ENCODE measurements around the gene PHTF2. TPM values are rescaled to one million over a fixed set of nuclear protein-coding genes. Genes with fewer than 3 reads are reported as not detected.
"Not testable (repeated sequence)": the region's sequence is repeated elsewhere in the genome, so short reads cannot be mapped to it uniquely, and the experiment has no call there.

PHTF2 gene
- total RNA-seq, 2 experiments from 2014 or later = 25.2 to 25.4 TPM

DNA sequence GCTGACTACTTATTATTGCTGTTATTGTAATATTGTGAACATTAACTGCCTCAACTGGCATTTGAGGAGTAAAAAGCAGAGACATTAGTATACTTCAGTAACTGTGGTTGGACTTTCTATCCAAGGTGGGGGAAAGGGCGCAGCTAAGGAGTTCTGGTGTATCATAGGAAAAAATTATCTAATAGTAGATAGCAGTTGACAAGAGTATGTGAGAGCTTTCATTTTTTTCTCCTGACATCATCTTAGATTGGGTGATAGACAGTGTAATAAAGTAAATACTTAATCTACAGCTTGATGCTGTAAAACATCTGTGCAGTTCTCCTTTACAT, 68.9 kb downstream of the PHTF2 start:
- Mint-ChIP-seq H3K27me3 (no peaks in the 10 kb centered on the region), H3K4me1 (ENCODE audit: low read depth) (no peaks in the 10 kb centered on the region), H3K9me3 (no peaks in the 10 kb centered on the region), H3K36me3 (ENCODE audit: low read depth) (peaks cover 12% of the 10 kb centered on the region), H3K4me3 (no peak overlapping the region), H3K27ac (no peak overlapping the region)
- no peak for TF ChIP-seq CTCF (IDR thresholded peaks at IDR 0.05)
- no peak for ATAC-seq
- ChIA-PET CTCF (interaction anchor here (1.0 to 1.1 kb wide), 2 partner anchors 23 to 68 kb away, joined by 3 read pairs; no protein-coding TSS in a partner anchor), POLR2A (no interaction called here)
- DNase-seq = no peak
- intact Hi-C loops (cut with micrococcal nuclease) = no loop called here

GRCh38 chr7:77872256-77872655, 73.7 kb downstream of the PHTF2 start:
- H3K4me1 Mint-ChIP-seq (ENCODE audit: low read depth); DNase-seq; H3K9me3 Mint-ChIP-seq; H3K27me3 Mint-ChIP-seq; ATAC-seq; intact Hi-C loops (cut with micrococcal nuclease); H3K27ac Mint-ChIP-seq; H3K4me3 Mint-ChIP-seq; POLR2A ChIA-PET; CTCF ChIA-PET: not testable (repeated sequence)
- H3K36me3 Mint-ChIP-seq (ENCODE audit: low read depth) = peaks cover 12% of the 10 kb centered on the region

- H3K27me3 Mint-ChIP-seq; H3K4me3 Mint-ChIP-seq; DNase-seq; H3K27ac Mint-ChIP-seq; intact Hi-C loops (cut with micrococcal nuclease); H3K4me1 Mint-ChIP-seq (ENCODE audit: low read depth); ATAC-seq; POLR2A ChIA-PET; CTCF ChIA-PET; H3K9me3 Mint-ChIP-seq: not testable (repeated sequence)
- peaks cover 15% of the 10 kb centered on the region for H3K36me3 Mint-ChIP-seq (ENCODE audit: low read depth)
Measured at GRCh38 chr7:77873416-77874327, 75.1 kb downstream of the PHTF2 start.

GRCh38 chr7:77877791-77878190, 79.2 kb downstream of the PHTF2 start:
- no peak for DNase-seq
- intact Hi-C loops (cut with micrococcal nuclease) = no loop called here
- ATAC-seq = no peak
- peaks cover 2% of the 10 kb centered on the region for H3K4me1 Mint-ChIP-seq (ENCODE audit: low read depth)
- peaks cover 8% of the 10 kb centered on the region for H3K36me3 Mint-ChIP-seq (ENCODE audit: low read depth)
- ChIA-PET POLR2A (no interaction called here), CTCF (interaction anchor here (1.4 kb wide), 1 partner anchor 10 kb away, joined by 3 read pairs; no protein-coding TSS in a partner anchor)
- TF ChIP-seq CTCF (IDR thresholded peaks at IDR 0.05) = no peak
- H3K27ac Mint-ChIP-seq = no peak overlapping the region
- H3K9me3 Mint-ChIP-seq = no peaks in the 10 kb centered on the region
- H3K27me3 Mint-ChIP-seq = no peaks in the 10 kb centered on the region
- no peak overlapping the region for H3K4me3 Mint-ChIP-seq

GRCh38 chr7:77878500-77878899, 79.9 kb downstream of the PHTF2 start:
- intact Hi-C loops (cut with micrococcal nuclease) = no loop called here
- Mint-ChIP-seq H3K4me3 (no peak overlapping the region), H3K27me3 (no peaks in the 10 kb centered on the region), H3K9me3 (no peaks in the 10 kb centered on the region), H3K27ac (no peak overlapping the region), H3K36me3 (ENCODE audit: low read depth) (peaks cover 8% of the 10 kb centered on the region), H3K4me1 (ENCODE audit: low read depth) (peaks cover 2% of the 10 kb centered on the region)
- ATAC-seq = no peak
- no peak for TF ChIP-seq CTCF (IDR thresholded peaks at IDR 0.05)
- CTCF ChIA-PET = interaction anchor here (1.4 kb wide), 1 partner anchor 9 kb away, joined by 3 read pairs; no protein-coding TSS in a partner anchor
- POLR2A ChIA-PET = no interaction called here
- no peak for DNase-seq

DNA sequence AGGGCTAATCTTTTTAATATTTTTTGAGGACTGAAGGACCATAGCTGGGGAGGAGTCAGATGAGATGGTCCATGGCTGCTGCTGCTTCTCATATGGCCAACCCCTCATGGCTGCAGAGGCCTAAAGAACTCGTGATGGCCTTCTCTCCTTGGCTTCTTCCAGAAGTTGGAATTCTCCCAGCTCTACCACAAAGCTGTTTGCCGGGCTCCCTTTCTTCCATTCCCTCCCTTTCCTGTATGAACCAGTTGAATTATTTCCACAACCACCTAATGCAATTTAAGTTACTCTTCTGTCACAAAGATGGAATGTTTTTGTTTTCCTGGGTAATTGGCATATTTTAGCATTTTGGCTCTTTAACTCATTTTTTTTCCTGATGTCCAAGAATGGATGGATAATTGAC, 80.7 kb downstream of the PHTF2 start:
- H3K27ac Mint-ChIP-seq = no peak overlapping the region
- H3K36me3 Mint-ChIP-seq (ENCODE audit: low read depth) = peaks cover 8% of the 10 kb centered on the region
- no peak for TF ChIP-seq CTCF (IDR thresholded peaks at IDR 0.05)
- ChIA-PET CTCF (interaction anchor here (0.9 to 1.1 kb wide), 2 partner anchors 118 to 161 kb away, joined by 3 read pairs; no protein-coding TSS in a partner anchor), POLR2A (no interaction called here)
- no peak for DNase-seq
- H3K4me1 Mint-ChIP-seq (ENCODE audit: low read depth) = peaks cover 2% of the 10 kb centered on the region
- intact Hi-C loops (cut with micrococcal nuclease) = no loop called here
- no peak for ATAC-seq
- H3K9me3 Mint-ChIP-seq = no peaks in the 10 kb centered on the region
- no peaks in the 10 kb centered on the region for H3K27me3 Mint-ChIP-seq
- no peak overlapping the region for H3K4me3 Mint-ChIP-seq
